GM23248 (cell line): ENCODE results near the gene OR51B2. TPM values are rescaled to one million over a fixed set of nuclear protein-coding genes. Genes with fewer than 3 reads are reported as not detected.
A peak's percentile ranks its signal among the peaks of the same experiment; 100 is the strongest.
"Not testable (repeated sequence)": the region's sequence is repeated elsewhere in the genome, so short reads cannot be mapped to it uniquely, and the experiment has no call there.

Experiments used
- DNase-seq: peaks from one replicate; pipeline ENCODE4 v3.0.0-alpha.2; 2015
- H2AFZ ChIP-seq: fragments of 200-600 bp; sonication (generic); 2 replicates; pipeline ENCODE4 v1.6.1; 2016; ENCODE audit warnings: antibody characterized with exemption
- H3F3A ChIP-seq: fragments of 200-600 bp; sonication (generic); 2 replicates; pipeline ENCODE4 v1.6.1; 2016; ENCODE audit warnings: mild to moderate bottlenecking, antibody characterized with exemption, mixed run types; ENCODE audit not compliant: insufficient read depth
- H3K27ac ChIP-seq: fragments of 200-600 bp; sonication (generic); 2 replicates; pipeline ENCODE4 v1.5.1; 2016; ENCODE audit warnings: mild to moderate bottlenecking
- H3K27me3 ChIP-seq: fragments of 200-600 bp; sonication (generic); replicated peaks from 2 replicates; pipeline ENCODE4 v1.6.1; 2016; ENCODE audit warnings: mild to moderate bottlenecking; ENCODE audit not compliant: insufficient read depth
- H3K36me3 ChIP-seq: fragments of 200-600 bp; sonication (generic); 2 replicates; pipeline ENCODE4 v1.6.1; 2016; ENCODE audit warnings: low read depth, mild to moderate bottlenecking
- H3K4me1 ChIP-seq: fragments of 200-600 bp; sonication (generic); 2 replicates; pipeline ENCODE4 v1.6.1; 2016; ENCODE audit warnings: mild to moderate bottlenecking; ENCODE audit not compliant: insufficient read depth
- H3K4me2 ChIP-seq: fragments of 200-600 bp; sonication (generic); one replicate; pipeline ENCODE4 v1.6.1; 2016; ENCODE audit warnings: mild to moderate bottlenecking; ENCODE audit not compliant: unreplicated experiment
- H3K4me3 ChIP-seq: fragments of 200-600 bp; sonication (generic); 2 replicates; pipeline ENCODE4 v1.5.1; 2016; ENCODE audit warnings: mild to moderate bottlenecking
- H3K79me2 ChIP-seq: fragments of 200-600 bp; sonication (generic); 2 replicates; pipeline ENCODE4 v1.6.1; 2016; ENCODE audit warnings: mild to moderate bottlenecking; ENCODE audit not compliant: insufficient read depth
- H3K9ac ChIP-seq: fragments of 200-600 bp; sonication (generic); 2 replicates; pipeline ENCODE4 v1.6.1; 2016; ENCODE audit warnings: mild to moderate bottlenecking
- H3K9me2 ChIP-seq: fragments of 200-600 bp; sonication (generic); 2 replicates; pipeline ENCODE4 v1.6.1; 2016; ENCODE audit warnings: mixed run types, mild to moderate bottlenecking, moderate library complexity; ENCODE audit not compliant: insufficient read depth
- H3K9me3 ChIP-seq: fragments of 200-600 bp; sonication (generic); one replicate; pipeline ENCODE4 v1.6.1; 2017; ENCODE audit warnings: low read depth
- H4K20me1 ChIP-seq: fragments of 200-600 bp; sonication (generic); 2 replicates; pipeline ENCODE4 v1.6.0; 2016; ENCODE audit not compliant: insufficient read depth
- EZH2 ChIP-seq: fragments of 200-600 bp; sonication (generic); IDR thresholded peaks from 2 replicates; pipeline ENCODE4 v1.6.1; 2018; ENCODE audit warnings: antibody characterized with exemption, mild to moderate bottlenecking; ENCODE audit not compliant: insufficient read depth, poor library complexity, severe bottlenecking
- EZH2phosphoT487 ChIP-seq: fragments of 200-600 bp; sonication (generic); IDR thresholded peaks from 2 replicates; pipeline ENCODE4 v1.6.1; 2018; ENCODE audit warnings: antibody characterized with exemption, moderate library complexity, mild to moderate bottlenecking, low read depth; ENCODE audit not compliant: insufficient read depth
- WGBS, 2 experiments: methylation state at CpG; one replicate each; pipeline ENCODE4 v1.1.6; 2015 to 2017; ENCODE audit warnings: low lambda C conversion rate in 2 of 2, low coverage in 1 of 2; ENCODE audit errors: missing lambda C conversion rate in 2 of 2; 5-methylcytosine and 5-hydroxymethylcytosine counted together
- in situ Hi-C: fragments of 300-500 bp; cut with MboI; formaldehyde crosslinking; loops from 2 replicates; pipeline ENCODE4 v1.15.0; 2020
- polyA plus RNA-seq: library from polyadenylated mRNA; unstranded; fragments of >200 nt; fragmentation: Nextera tagmentation; extraction: Ambion mirVana; gene quantifications from 2 replicates; pipeline ENCODE4 v1.2.1, GENCODE V29; 2016
- total RNA-seq: library from RNA; depleted of rRNA; stranded (reverse); fragments of >200 nt; shearing (Covaris generic); gene quantifications from 2 replicates; pipeline ENCODE4 v1.2.3, GENCODE V29; 2014

OR51B2 gene
- total and polyA plus RNA-seq, 2 experiments from 2014 or later, result not detected

DNA sequence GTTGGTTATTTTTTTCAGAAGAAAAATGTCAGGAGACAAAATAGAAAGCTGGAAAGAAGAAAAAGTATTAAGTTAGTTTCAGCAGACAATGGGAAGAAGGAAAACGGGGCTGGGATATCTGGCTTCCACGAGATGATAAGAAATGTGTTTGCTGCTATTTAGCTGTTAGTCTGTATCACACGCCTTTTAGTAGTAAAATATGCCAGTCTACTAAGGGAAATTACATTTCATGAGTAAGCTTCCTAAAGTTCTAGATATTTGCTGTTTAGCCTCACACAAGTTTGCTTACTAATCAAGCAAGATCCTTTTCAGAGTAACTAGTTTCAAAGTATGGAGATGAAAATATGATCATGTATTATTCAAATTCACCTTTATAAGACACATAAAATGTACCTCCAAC lies 23.8 kb downstream of the OR51B2 start:
- H3K9ac ChIP-seq, result no peak overlapping the region

DNA sequence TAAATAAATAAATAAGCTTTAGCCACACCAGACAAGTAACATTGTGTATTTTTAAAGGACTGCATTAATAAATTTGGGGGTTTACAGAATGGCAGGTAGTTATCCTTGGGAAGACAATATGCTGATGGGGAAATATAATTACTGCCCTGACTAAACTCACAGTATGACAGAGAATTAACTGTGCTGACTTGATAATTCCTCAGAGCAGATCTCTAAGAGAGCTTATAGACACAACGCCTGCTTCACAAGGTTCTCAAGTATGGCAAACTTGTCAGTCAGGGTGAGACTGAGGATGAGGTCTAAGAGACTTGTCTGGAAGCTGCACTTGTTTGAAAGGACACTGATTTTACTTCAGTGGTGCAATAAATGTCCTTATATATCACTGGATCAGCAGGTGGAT lies 25.6 kb downstream of the OR51B2 start:
- Histone ChIP-seq H3K4me1 (peaks cover 16% of the 10 kb centered on the region), H3K79me2 (no peaks in the 10 kb centered on the region), H3K9me3 (no peaks in the 10 kb centered on the region), H3K36me3 (no peaks in the 10 kb centered on the region), H3K9ac (no peak overlapping the region), H3K4me3 (no peak overlapping the region), H3F3A (0 out of 2 replicates have a peak, but pooled peaks cover 8% of the 10 kb centered on the region), H3K27ac (no peak overlapping the region), H2AFZ (no peak overlapping the region), H4K20me1 (no peaks in the 10 kb centered on the region), H3K27me3 (no peaks in the 10 kb centered on the region), H3K4me2 (no peak overlapping the region), H3K9me2 (no peaks in the 10 kb centered on the region)
- no peak for TF ChIP-seq EZH2phosphoT487
- TF ChIP-seq EZH2, result no peak
- DNase-seq, result no peak
- in situ Hi-C loops, result no loop called here
- WGBS, 2 experiments, result 30 to 56% methylated on average over 1 of the region's 1 CpG

More for the DNA sequence above, 23.8 kb downstream of the OR51B2 start:
- Histone ChIP-seq H2AFZ (peak overlapping the region; percentile 31; the same call in 1 of the 2 replicates), H3K4me1 (peaks cover 28% of the 10 kb centered on the region), H3K9me2 (no peaks in the 10 kb centered on the region), H3F3A (0 out of 2 replicates have a peak, but pooled peaks cover 20% of the 10 kb centered on the region), H3K79me2 (no peaks in the 10 kb centered on the region), H3K4me2 (no peak overlapping the region), H3K27ac (no peak overlapping the region), H3K27me3 (no peaks in the 10 kb centered on the region), H4K20me1 (no peaks in the 10 kb centered on the region), H3K9me3 (no peaks in the 10 kb centered on the region), H3K4me3 (no peak overlapping the region), H3K36me3 (no peaks in the 10 kb centered on the region)
- peak; percentile 31 for DNase-seq
- WGBS, 2 experiments, result 66 to 67% methylated on average over 3 of the region's 3 CpGs
- TF ChIP-seq EZH2 (no peak), EZH2phosphoT487 (no peak)
- in situ Hi-C loops, result no loop called here

DNA sequence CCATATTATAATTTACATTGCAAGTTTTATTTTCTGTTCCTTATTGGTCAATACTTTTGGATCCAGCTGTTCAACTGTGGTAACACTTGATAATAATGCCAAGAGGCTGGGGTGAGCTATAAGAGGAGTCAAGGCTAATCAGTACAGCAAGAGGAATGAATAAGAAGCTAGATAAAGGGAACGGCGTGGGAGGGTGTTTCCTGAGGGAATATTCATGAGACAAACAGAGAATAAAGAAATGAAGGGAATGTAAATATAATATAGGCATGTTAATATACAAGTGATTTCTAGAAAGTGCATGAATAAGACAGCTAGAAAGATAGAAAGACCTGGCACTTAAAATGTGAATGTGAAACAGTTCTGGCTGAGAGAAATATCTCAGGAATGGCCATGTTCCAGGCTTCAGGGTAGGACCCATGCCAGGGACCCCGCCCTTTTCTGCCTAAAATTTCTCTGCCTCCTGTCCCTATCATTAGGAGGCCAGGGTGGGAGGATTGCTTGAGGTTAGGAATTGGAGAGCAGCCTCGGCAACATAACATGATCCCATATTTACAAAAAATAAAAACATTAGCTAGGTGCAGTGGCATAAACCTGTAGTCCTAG lies 26.3 kb downstream of the OR51B2 start:
- H3K27ac ChIP-seq, result no peak overlapping the region
- H3K9me2 ChIP-seq, result no peaks in the 10 kb centered on the region
- H2AFZ ChIP-seq, result peak overlapping the region; percentile 50; the same call in 1 of the 2 replicates
- H3K9me3 ChIP-seq, result no peaks in the 10 kb centered on the region
- H4K20me1 ChIP-seq, result no peaks in the 10 kb centered on the region
- no peaks in the 10 kb centered on the region for H3K36me3 ChIP-seq
- peaks cover 16% of the 10 kb centered on the region for H3K4me1 ChIP-seq
- H3K4me3 ChIP-seq, result no peak overlapping the region
- peak; percentile 20 for DNase-seq
- H3F3A ChIP-seq, result 0 out of 2 replicates have a peak, but pooled peaks cover 8% of the 10 kb centered on the region
- H3K9ac ChIP-seq, result no peak overlapping the region
- no peaks in the 10 kb centered on the region for H3K27me3 ChIP-seq
- in situ Hi-C loops, result no loop called here
- TF ChIP-seq EZH2phosphoT487 (no peak), EZH2 (no peak)
- 45 to 47% methylated on average over 4 of the region's 4 CpGs for WGBS, 2 experiments
- no peak overlapping the region for H3K4me2 ChIP-seq
- H3K79me2 ChIP-seq, result no peaks in the 10 kb centered on the region

DNA sequence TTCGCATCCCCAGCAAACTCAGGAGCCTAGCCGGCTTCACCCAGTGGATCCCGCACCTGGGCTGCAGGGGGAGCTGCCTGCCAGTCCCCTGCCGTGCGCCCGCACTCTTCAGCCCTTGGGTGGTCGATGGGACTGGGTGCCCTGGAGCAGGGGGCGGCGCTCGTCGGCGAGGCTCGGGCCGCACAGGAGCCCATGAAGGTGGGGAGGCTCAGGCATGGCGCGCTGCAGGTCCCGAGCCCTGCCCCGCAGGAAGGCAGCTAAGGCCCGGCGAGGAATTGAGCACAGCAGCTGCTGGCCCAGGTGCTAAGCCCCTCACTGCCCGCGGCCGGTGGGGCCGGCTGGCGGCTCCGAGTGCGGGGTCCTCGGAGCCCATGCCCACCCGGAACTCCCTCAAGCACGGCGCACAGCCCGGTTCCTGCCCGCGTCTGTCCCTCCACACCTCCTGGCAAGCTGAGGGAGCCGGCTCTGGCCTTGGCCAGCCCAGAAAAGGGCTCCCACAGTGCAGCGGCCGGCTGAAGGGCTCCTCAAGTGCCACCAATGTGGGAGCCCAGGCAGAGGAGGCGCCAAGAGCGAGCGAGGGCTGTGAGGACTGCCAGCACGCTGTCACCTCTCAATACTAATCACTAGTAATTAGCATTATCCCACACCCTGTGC lies 29.6 kb downstream of the OR51B2 start:
- H3K9me3 ChIP-seq, H3K9me2 ChIP-seq, H4K20me1 ChIP-seq, H3K4me2 ChIP-seq, H3K79me2 ChIP-seq, DNase-seq, H2AFZ ChIP-seq, H3K27me3 ChIP-seq, H3K4me3 ChIP-seq, H3F3A ChIP-seq, H3K9ac ChIP-seq, in situ Hi-C loops, H3K27ac ChIP-seq, H3K36me3 ChIP-seq: not testable (repeated sequence)
- 93 to 97% methylated on average over 21 to 35 of the region's 41 CpGs for WGBS, 2 experiments
- peaks cover 17% of the 10 kb centered on the region for H3K4me1 ChIP-seq
